ENCODE measurements around the gene STRA6. TPM values are rescaled to one million over a fixed set of nuclear protein-coding genes. Genes with fewer than 3 reads are reported as not detected.

STRA6 gene
- total RNA-seq, 3 donors from 2014 or later (not counting 1 experiment from before 2014, with no cell fraction given): not detected

DNA sequence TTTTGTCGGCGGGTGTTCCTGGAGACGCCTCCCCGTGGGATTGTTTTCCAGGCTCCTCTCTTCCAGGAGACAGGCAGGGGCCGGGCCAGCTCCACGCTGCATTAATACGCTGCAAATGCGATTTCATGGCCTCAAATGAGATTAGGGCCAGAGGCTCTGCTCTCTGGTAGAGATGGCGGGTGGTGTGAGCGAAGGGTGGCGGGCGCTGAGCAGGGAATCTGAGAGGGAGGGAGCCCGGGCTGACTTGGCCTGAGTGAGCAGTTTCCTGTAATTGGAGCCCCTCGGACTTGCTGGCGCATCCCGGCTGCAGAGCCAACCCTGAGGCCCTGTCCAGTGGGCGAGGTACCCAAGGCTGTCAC, 26.1 kb upstream of the STRA6 start:
- DNase-seq: no peak
- H3K27me3 ChIP-seq (ENCODE audit: control insufficient read depth, insufficient read depth, low read length): no peaks in the 10 kb centered on the region
- Mint-ChIP-seq H3K27ac (no peak overlapping the region), H3K27me3 (ENCODE audit: low read depth in 2 of 2) (peaks cover 10 to 14% of the 10 kb centered on the region in 2 donors), H3K4me1 (no peaks in the 10 kb centered on the region), H3K4me3 (no peak overlapping the region), H3K36me3 (no peaks in the 10 kb centered on the region), H3K9me3 (no peaks in the 10 kb centered on the region)
- no peaks in the 10 kb centered on the region for H3K4me1 ChIP-seq (ENCODE audit: control insufficient read depth, insufficient read depth, low read length)
- no peak for ATAC-seq
- TF ChIP-seq, protein P1, sequence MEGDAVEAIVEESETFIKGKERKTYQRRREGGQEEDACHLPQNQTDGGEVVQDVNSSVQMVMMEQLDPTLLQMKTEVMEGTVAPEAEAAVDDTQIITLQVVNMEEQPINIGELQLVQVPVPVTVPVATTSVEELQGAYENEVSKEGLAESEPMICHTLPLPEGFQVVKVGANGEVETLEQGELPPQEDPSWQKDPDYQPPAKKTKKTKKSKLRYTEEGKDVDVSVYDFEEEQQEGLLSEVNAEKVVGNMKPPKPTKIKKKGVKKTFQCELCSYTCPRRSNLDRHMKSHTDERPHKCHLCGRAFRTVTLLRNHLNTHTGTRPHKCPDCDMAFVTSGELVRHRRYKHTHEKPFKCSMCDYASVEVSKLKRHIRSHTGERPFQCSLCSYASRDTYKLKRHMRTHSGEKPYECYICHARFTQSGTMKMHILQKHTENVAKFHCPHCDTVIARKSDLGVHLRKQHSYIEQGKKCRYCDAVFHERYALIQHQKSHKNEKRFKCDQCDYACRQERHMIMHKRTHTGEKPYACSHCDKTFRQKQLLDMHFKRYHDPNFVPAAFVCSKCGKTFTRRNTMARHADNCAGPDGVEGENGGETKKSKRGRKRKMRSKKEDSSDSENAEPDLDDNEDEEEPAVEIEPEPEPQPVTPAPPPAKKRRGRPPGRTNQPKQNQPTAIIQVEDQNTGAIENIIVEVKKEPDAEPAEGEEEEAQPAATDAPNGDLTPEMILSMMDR (IDR thresholded peaks at IDR 0.05): no peak
- no peak overlapping the region for H3K27ac ChIP-seq (ENCODE audit: low read length)
- intact Hi-C loops (cut with micrococcal nuclease): no loop called here
- H3K36me3 ChIP-seq (ENCODE audit: control insufficient read depth, insufficient read depth, low read length): no peaks in the 10 kb centered on the region
- H3K9me3 ChIP-seq (ENCODE audit: control insufficient read depth, insufficient read depth, low read length): no peaks in the 10 kb centered on the region
- no peak overlapping the region for H3K4me3 ChIP-seq (ENCODE audit: low read length)
- 81% methylated on average over 17 of the region's 17 CpGs for WGBS (ENCODE audit: insufficient coverage)

DNA sequence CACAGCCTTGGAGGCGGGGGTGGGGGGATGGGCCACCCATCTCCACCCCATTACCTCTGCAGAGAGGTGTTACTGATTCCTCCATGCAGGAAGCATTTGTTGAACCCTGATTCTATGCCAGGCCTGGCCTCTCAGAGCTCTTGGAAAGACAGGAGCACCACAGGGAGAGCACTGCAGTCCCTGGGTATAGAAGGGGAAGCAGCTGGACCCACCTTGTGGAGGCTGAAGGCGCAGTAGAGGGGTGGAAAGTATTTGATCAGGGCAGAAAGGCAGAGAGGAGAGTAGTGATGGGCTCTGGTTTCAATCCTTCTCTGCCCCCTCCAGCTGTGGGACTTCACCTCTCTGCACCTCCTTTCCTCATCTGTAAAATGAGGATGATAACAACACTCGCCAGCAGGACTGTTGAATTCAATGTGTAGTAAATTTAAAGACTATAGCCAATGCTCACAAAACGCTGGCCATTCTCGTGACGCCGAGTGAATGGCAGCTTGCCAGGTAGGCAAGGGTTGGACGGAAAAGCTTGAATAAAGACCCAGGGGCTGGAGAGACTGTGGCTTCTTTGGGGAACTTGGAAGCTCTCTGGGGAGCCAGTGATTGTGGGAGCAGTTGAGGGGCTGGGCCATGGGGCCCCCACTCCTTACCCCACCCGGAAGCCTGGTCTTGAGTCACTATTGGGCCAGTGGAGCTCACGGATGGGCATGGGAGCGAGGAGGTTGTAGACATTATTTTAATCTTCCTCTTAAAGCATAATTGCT, 25.6 kb upstream of the STRA6 start:
- Mint-ChIP-seq H3K4me1 (no peaks in the 10 kb centered on the region), H3K4me3 (no peak overlapping the region), H3K27ac (no peak overlapping the region), H3K27me3 (ENCODE audit: low read depth in 2 of 2) (peaks cover 14 to 18% of the 10 kb centered on the region in 2 donors), H3K9me3 (no peaks in the 10 kb centered on the region), H3K36me3 (no peaks in the 10 kb centered on the region)
- no peaks in the 10 kb centered on the region for H3K27me3 ChIP-seq (ENCODE audit: control insufficient read depth, insufficient read depth, low read length)
- WGBS (ENCODE audit: insufficient coverage): 84% methylated on average over 11 of the region's 11 CpGs
- no peak overlapping the region for H3K4me3 ChIP-seq (ENCODE audit: low read length)
- intact Hi-C loops (cut with micrococcal nuclease): no loop called here
- H3K36me3 ChIP-seq (ENCODE audit: control insufficient read depth, insufficient read depth, low read length): no peaks in the 10 kb centered on the region
- ATAC-seq: no peak
- DNase-seq: no peak
- no peaks in the 10 kb centered on the region for H3K9me3 ChIP-seq (ENCODE audit: control insufficient read depth, insufficient read depth, low read length)
- TF ChIP-seq, protein P1 (IDR thresholded peaks at IDR 0.05): no peak
- H3K27ac ChIP-seq (ENCODE audit: low read length): no peak overlapping the region
- no peaks in the 10 kb centered on the region for H3K4me1 ChIP-seq (ENCODE audit: control insufficient read depth, insufficient read depth, low read length)

GRCh38 chr15:74226761-74227540, 24.4 kb upstream of the STRA6 start:
- no peaks in the 10 kb centered on the region for H3K4me1 ChIP-seq (ENCODE audit: control insufficient read depth, insufficient read depth, low read length)
- H3K4me3 Mint-ChIP-seq: no peak overlapping the region
- DNase-seq: no peak
- no peaks in the 10 kb centered on the region for H3K9me3 Mint-ChIP-seq
- TF ChIP-seq, protein P1 (IDR thresholded peaks at IDR 0.05): no peak
- H3K9me3 ChIP-seq (ENCODE audit: control insufficient read depth, insufficient read depth, low read length): no peaks in the 10 kb centered on the region
- no peaks in the 10 kb centered on the region for H3K36me3 ChIP-seq (ENCODE audit: control insufficient read depth, insufficient read depth, low read length)
- H3K27me3 Mint-ChIP-seq (ENCODE audit: low read depth in 2 of 2): peaks cover 14 to 23% of the 10 kb centered on the region in 2 donors
- no peak overlapping the region for H3K4me3 ChIP-seq (ENCODE audit: low read length)
- H3K4me1 Mint-ChIP-seq: no peaks in the 10 kb centered on the region
- no peak overlapping the region for H3K27ac Mint-ChIP-seq
- H3K27ac ChIP-seq (ENCODE audit: low read length): no peak overlapping the region
- WGBS (ENCODE audit: insufficient coverage): 82% methylated on average over 10 of the region's 10 CpGs
- intact Hi-C loops (cut with micrococcal nuclease): no loop called here
- H3K36me3 Mint-ChIP-seq: no peaks in the 10 kb centered on the region
- peaks cover 4% of the 10 kb centered on the region for H3K27me3 ChIP-seq (ENCODE audit: control insufficient read depth, insufficient read depth, low read length)
- ATAC-seq: no peak
